ENCODE measurements around the gene ADORA3. TPM values are rescaled to one million over a fixed set of nuclear protein-coding genes. Genes with fewer than 3 reads are reported as not detected.

Gene ADORA3
- total RNA-seq, 2 donors from 2014 or later: 1.2 to 1.3 TPM

DNA sequence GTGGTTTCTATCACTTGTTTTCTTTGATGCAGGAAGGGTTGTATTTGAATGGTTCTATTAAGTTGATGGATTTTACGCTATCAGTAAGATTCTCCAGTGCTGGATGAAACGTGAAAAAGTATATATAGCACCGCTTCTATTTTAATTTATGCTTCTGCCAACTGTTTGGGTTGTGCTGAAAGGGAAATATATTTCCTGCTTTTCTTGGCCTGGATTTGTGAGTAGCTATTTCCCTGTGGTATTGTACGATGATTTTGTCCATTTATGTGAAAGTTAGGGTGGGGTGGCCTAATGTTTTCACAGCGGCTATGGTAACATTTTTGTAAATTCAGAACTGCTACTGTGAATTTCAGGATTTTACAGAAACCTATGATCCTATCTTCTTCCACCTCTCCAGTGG is 29.3 kb downstream of the ADORA3 start:
- no peak overlapping the region for H3K4me3 ChIP-seq
- H3K9ac ChIP-seq (ENCODE audit: low read depth in 2 of 2, low read length in 2 of 2): no peak overlapping the region

GRCh38 chr1:111471538-111471937 is 31.9 kb downstream of the ADORA3 start:
- Histone ChIP-seq H3K36me3 (no peaks in the 10 kb centered on the region), H3K4me1 (no peaks in the 10 kb centered on the region), H3K27me3 (no peaks in the 10 kb centered on the region), H3K4me3 (no peak overlapping the region), H3K9me3 (no peaks in the 10 kb centered on the region), H3K9ac (ENCODE audit: low read depth in 2 of 2, low read length in 2 of 2) (no peak overlapping the region), H3K27ac (peak overlapping the region; percentile 31)
- intact Hi-C loops (cut with DNase I): no loop called here
- no peak for DNase-seq
- TF ChIP-seq, protein P1, sequence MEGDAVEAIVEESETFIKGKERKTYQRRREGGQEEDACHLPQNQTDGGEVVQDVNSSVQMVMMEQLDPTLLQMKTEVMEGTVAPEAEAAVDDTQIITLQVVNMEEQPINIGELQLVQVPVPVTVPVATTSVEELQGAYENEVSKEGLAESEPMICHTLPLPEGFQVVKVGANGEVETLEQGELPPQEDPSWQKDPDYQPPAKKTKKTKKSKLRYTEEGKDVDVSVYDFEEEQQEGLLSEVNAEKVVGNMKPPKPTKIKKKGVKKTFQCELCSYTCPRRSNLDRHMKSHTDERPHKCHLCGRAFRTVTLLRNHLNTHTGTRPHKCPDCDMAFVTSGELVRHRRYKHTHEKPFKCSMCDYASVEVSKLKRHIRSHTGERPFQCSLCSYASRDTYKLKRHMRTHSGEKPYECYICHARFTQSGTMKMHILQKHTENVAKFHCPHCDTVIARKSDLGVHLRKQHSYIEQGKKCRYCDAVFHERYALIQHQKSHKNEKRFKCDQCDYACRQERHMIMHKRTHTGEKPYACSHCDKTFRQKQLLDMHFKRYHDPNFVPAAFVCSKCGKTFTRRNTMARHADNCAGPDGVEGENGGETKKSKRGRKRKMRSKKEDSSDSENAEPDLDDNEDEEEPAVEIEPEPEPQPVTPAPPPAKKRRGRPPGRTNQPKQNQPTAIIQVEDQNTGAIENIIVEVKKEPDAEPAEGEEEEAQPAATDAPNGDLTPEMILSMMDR (IDR thresholded peaks at IDR 0.05): no peak

More for the DNA sequence above, 29.3 kb downstream of the ADORA3 start:
- TF ChIP-seq, protein P1 (IDR thresholded peaks at IDR 0.05): no peak
- no peaks in the 10 kb centered on the region for H3K4me1 ChIP-seq
- no peaks in the 10 kb centered on the region for H3K9me3 ChIP-seq
- H3K27me3 ChIP-seq: no peaks in the 10 kb centered on the region
- H3K36me3 ChIP-seq: no peaks in the 10 kb centered on the region
- intact Hi-C loops (cut with DNase I): no loop called here
- peak overlapping the region; percentile 16 for H3K27ac ChIP-seq
- no peak for DNase-seq

- TF ChIP-seq, protein P1 (IDR thresholded peaks at IDR 0.05): no peak
- intact Hi-C loops (cut with DNase I): no loop called here
- no peaks in the 10 kb centered on the region for H3K36me3 ChIP-seq
- H3K27ac ChIP-seq: peak overlapping the region; percentile 31
- no peaks in the 10 kb centered on the region for H3K9me3 ChIP-seq
- no peak overlapping the region for H3K9ac ChIP-seq (ENCODE audit: low read depth in 2 of 2, low read length in 2 of 2)
- no peaks in the 10 kb centered on the region for H3K27me3 ChIP-seq
- H3K4me3 ChIP-seq: no peak overlapping the region
- H3K4me1 ChIP-seq: no peaks in the 10 kb centered on the region
- peak; percentile 35 for DNase-seq
Observed at GRCh38 chr1:111471012-111471411, 32.4 kb downstream of the ADORA3 start.

- TF ChIP-seq, protein P1 (IDR thresholded peaks at IDR 0.05): no peak
- DNase-seq: no peak
- no peak overlapping the region for H3K4me3 ChIP-seq
- H3K27ac ChIP-seq: peak overlapping the region; percentile 31
- H3K4me1 ChIP-seq: no peaks in the 10 kb centered on the region
- H3K36me3 ChIP-seq: no peaks in the 10 kb centered on the region
- intact Hi-C loops (cut with DNase I): no loop called here
- H3K9ac ChIP-seq (ENCODE audit: low read depth in 2 of 2, low read length in 2 of 2): no peak overlapping the region
- no peaks in the 10 kb centered on the region for H3K27me3 ChIP-seq
- no peaks in the 10 kb centered on the region for H3K9me3 ChIP-seq
Observed at GRCh38 chr1:111470596-111470995, 32.8 kb downstream of the ADORA3 start.

DNA sequence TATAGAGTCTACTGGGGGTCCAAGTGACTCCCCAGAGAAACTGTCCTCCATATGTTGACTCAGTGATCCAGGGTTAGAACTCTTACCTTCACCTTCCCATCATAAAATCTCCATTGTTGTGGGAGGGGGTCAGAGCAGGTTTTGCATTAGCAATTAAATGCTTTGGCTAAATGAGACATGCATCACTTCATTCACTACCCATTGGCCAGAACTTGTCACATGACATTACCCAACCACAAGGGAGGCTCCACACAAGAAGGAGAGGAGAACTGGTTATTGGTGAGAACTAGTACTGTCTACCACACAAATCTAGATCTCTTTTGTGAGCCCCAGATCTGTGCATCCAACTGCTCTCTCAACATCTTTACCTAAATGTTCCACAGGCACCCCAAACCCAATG is 33.9 kb downstream of the ADORA3 start:
- no peaks in the 10 kb centered on the region for H3K4me1 ChIP-seq
- H3K27ac ChIP-seq: no peak overlapping the region
- no peak overlapping the region for H3K9ac ChIP-seq (ENCODE audit: low read depth in 2 of 2, low read length in 2 of 2)
- intact Hi-C loops (cut with DNase I): no loop called here
- no peak overlapping the region for H3K4me3 ChIP-seq
- no peak for DNase-seq
- H3K36me3 ChIP-seq: no peaks in the 10 kb centered on the region
- no peaks in the 10 kb centered on the region for H3K27me3 ChIP-seq
- TF ChIP-seq, protein P1 (IDR thresholded peaks at IDR 0.05): no peak
- no peaks in the 10 kb centered on the region for H3K9me3 ChIP-seq

DNA sequence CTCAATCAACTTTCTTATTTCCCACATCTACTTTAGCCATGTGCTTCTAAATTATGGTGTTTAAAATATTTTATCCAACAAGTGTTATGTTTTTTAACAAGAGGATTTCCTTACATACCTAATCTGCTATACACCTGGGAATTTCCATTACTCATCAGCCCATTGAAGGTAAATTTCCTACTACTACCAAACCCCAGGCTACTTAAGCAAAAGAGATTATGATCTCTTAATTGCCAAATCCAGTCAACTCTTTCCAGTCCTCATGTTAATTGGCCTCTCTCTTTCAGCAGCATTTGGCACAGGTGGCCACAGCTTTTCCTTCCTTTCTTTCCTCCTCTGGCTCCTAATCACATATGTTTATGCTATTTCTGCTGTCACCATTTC is 34.7 kb downstream of the ADORA3 start:
- Histone ChIP-seq H3K36me3 (no peaks in the 10 kb centered on the region), H3K27ac (no peak overlapping the region), H3K4me1 (no peaks in the 10 kb centered on the region), H3K9me3 (no peaks in the 10 kb centered on the region), H3K9ac (ENCODE audit: low read depth in 2 of 2, low read length in 2 of 2) (no peak overlapping the region), H3K4me3 (no peak overlapping the region), H3K27me3 (no peaks in the 10 kb centered on the region)
- TF ChIP-seq, protein P1 (IDR thresholded peaks at IDR 0.05): no peak
- no peak for DNase-seq
- intact Hi-C loops (cut with DNase I): no loop called here

Measured in colonic mucosa (tissue), 4 donors.